ENCODE measurements around the gene CRYBA1. TPM values are rescaled to one million over a fixed set of nuclear protein-coding genes. Genes with fewer than 3 reads are reported as not detected.

The CRYBA1 gene
- total RNA-seq (2021; ENCODE audit: unreplicated experiment) (not detected), Bru-seq, nascent RNA (percentile 8 among the genes with signal in this experiment), BruChase-seq, experiment 1, labeled RNA remaining after a 6-hour chase (percentile 17 among the genes with signal in this experiment), BruChase-seq, experiment 2, labeled RNA remaining after a 2-hour chase (percentile 12 among the genes with signal in this experiment)
- 0.14 TPM in 1 of 2 replicates, not detected in the other for polyA plus RNA-seq (2012)
- long read RNA-seq, result 0 reads

GRCh38 chr17:29246628-29247027 is at the start of gene CRYBA1:
Gene CRYBA1, plus strand, starts transcription at chr17:29246859. Its CDS starts 5 bp downstream, at chr17:29246864.
- Histone ChIP-seq H4K20me1 (ENCODE audit: insufficient read depth) (peaks cover 12% of the 10 kb centered on the region; the same call in 1 of the 2 replicates), H2AFZ (ENCODE audit: low read depth, low read length, poor library complexity, severe bottlenecking) (no peak within 1 kb of the TSS), H3K27ac (ENCODE audit: low read depth, low read length) (0 out of 2 replicates have a peak within 1 kb of the TSS, but pooled peaks have one; percentile 4), H3K27me3 (ENCODE audit: insufficient read depth, low read length) (no peaks in the 10 kb centered on the region), H3K79me2 (ENCODE audit: insufficient read depth, low read length) (peaks cover 86% of the 10 kb centered on the region), H3K4me3 (replicated peaks in 1 of 2; ENCODE audit: low read depth in 1 of 2, low read length in 2 of 2) (no peak within 1 kb of the TSS), H3K36me3 (ENCODE audit: control insufficient read depth in 1 of 2, insufficient read depth in 2 of 2, low read length in 2 of 2) (peaks cover 0 to 9% of the 10 kb centered on the region in 2 experiments; a peak in 2 of 4 replicates), H3K9me2 (ENCODE audit: insufficient read depth) (no peaks in the 10 kb centered on the region), H3K9ac (ENCODE audit: low read length) (no peak within 1 kb of the TSS), H3K4me2 (ENCODE audit: low read length) (no peak within 1 kb of the TSS), H3K4me1 (ENCODE audit: control insufficient read depth in 1 of 2, insufficient read depth in 2 of 2, low read length in 2 of 2) (peaks cover 8 to 18% of the 10 kb centered on the region in 2 experiments), H3K9me3 (ENCODE audit: control insufficient read depth in 1 of 2, insufficient read depth in 1 of 2, low read depth in 1 of 2, low read length in 2 of 2) (no peaks in the 10 kb centered on the region)
- CTCF ChIA-PET, result no interaction called here
- TF ChIP-seq CEBPB (IDR thresholded peaks at IDR 0.05; ENCODE audit: low read depth) (no peak), ZFX (IDR thresholded peaks at IDR 0.05) (no peak), YY1 (IDR thresholded peaks at IDR 0.05; ENCODE audit: extremely low read depth, insufficient replicate concordance, low read depth, low read length) (no peak), SIN3A (IDR thresholded peaks at IDR 0.05; ENCODE audit: low read depth) (no peak), ELF1 (IDR thresholded peaks at IDR 0.05; ENCODE audit: borderline replicate concordance, low read depth) (no peak), CTCF (IDR thresholded peaks at IDR 0.05 in 2 of 3, conservative IDR thresholded peaks at IDR 0.05 in 1 of 3; ENCODE audit: borderline replicate concordance in 1 of 3, insufficient read depth in 1 of 3, low read depth in 2 of 3, low read length in 2 of 3) (no peak), SRF (IDR thresholded peaks at IDR 0.05; ENCODE audit: low read depth) (no peak), EZH2 (IDR thresholded peaks at IDR 0.05) (no peak), MAX (IDR thresholded peaks at IDR 0.05) (no peak)
- DNase-seq (ENCODE audit: low read depth, low spot score), result no peak
- POLR2A ChIA-PET, result no interaction called here
- RAD21 ChIA-PET (ENCODE audit: low non-redundant PET in 1 of 2, low total read pairs in 2 of 2, uncharacterized antibody in 2 of 2, unreplicated experiment in 2 of 2), result no interaction called here
- no TSS peak for BruUV-seq (replicated peaks)
- no peak; the same call in 1 of the 2 replicates for ATAC-seq
- intact Hi-C loops (cut with micrococcal nuclease), result no loop called here
